Endothelial cell of hepatic sinusoid (primary cell): ENCODE data around the gene ALDOA.
"Not testable (repeated sequence)": the region's sequence is repeated elsewhere in the genome, so short reads cannot be mapped to it uniquely, and the experiment has no call there.

Experiments
- in situ Hi-C: cut with HindIII; loops from 2 replicates; pipeline ENCODE4 v1.10.0; 2017; ENCODE audit warnings: low sequenced_read_pairs

ALDOA gene

DNA sequence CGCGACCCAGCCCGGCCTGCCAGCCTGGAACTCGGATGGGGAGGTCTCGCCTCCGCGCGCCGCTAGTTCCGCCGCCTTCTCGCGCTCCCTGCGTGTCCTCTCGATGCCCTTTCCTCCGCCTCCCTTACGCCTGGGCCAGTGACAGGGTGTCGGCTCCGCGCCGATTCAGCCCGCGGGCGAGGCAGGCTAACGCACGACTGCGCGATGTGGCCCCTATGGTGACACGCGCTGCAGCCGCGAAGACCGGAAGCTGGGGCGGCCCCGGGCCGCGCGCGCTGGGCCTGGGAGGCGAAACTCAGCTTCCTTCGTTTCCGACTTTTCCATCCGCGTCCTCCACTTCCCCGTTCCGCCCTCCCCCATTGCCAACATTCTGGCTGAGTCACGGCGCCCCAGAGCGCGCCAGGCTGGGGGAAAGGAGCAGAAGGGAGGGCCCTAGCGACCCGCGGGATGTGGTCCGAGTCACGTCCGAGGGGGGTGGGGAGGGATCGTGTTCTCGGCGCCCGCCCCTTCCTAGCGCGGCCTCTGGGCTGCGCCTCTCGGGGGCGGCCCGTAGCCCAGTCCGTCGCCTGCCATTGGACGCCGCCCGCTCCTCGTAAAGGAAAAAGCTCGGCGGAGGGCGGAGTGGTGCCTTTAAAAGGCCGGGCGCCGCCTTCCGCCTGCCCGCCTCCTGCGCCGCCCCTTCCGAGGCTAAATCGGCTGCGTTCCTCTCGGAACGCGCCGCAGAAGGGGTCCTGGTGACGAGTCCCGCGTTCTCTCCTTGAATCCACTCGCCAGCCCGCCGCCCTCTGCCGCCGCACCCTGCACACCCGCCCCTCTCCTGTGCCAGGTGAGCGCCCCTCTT is at the start of gene ALDOA:
ALDOA (plus strand) TSS at position 659 of the 841 bp plus-strand sequence. CDS start 1,138 bp downstream, outside the sequence.
- in situ Hi-C loops = no loop called here

DNA sequence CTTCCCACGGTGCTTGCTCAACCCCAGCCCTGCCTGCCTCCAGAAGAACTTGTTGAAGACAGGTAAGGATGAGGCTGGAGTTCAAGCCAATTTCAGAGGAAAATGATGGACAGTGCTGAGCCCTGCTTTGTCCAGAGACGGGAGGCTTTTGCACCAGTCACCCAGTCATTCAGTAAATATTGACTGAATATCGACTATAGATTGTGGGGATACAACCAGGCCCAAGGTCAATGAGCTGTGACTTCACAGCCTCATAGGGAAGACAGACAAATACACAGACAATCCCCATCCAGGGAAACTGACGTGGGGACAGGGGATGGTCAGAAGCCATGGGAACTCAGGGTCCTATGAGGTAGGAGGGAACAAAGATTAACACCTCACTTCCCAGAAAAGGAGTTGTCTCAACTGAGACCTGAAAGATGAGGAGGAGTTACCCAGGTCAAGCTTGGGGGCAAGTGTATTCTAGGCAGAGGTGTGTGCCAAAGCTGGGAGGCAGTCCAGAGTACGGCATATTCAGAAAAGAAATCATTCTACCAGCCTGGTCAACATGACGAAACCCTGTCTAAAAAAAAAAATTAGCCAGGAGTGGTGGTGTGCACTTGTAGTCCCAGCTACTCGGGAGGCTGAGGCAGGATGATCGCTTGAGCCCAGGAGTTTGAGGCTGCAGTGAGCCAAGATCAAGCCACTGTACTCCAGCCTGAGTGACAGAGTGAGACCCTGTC is 48.8 kb upstream of the ALDOA start:
- in situ Hi-C loops = no loop called here

DNA sequence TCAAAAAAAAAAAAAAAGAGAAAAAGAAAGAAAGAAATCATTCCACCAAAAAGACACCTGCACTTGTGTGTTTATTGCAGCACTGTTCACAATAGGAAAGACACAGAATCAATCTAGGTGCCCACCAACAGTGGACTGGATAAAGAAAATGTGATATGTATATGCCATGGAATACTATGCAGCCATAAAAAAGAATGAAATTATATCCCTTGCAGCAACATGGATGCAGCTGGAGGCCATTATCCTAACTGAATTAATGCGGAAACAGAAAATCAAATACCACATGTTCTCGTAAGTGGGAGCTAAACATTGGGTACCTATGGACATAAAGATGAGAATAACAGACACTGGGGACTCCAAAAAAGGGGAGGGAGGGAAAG is 48.3 kb upstream of the ALDOA start:
- in situ Hi-C loops = no loop called here

DNA sequence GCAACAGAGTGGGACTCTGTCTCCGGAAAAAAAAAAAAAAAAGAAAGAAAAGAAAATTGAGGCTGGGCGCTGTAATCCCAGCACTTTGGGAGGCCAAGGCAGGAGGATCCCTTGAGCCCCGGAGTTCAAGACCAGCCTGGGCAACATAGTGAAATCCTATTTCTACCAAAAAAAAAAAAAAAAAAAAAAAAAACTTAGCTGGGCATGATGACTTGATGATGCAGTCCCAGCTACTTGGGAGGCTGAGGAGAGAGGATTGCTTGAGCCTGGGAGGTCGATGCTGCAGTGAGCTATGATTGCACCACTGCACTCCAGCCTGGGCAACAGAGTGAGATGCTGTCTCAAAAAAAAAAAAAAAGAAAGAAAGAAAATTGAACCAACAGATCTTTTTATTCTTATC is 47.6 kb upstream of the ALDOA start:
- in situ Hi-C loops = not testable (repeated sequence)

DNA sequence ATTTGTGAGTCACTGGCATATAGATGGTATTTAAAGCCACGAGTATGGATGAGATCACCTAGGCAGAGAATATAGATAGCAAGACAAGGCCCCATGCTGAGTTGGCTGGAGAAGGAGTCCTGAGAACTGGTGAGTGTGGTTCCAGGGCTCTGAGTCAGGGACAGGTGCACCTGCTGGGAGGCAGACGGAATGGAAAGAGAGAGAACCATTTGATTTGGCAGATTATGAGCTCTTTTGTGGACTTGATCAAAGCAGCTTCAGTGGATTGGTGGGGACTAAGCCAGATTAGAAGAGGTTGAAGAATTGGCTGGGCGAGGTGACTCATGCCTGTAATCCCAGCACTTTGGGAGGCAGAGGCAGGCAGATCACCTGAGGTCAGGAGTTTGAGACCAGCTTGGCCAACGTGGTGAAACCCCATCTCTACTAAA is 46.8 kb upstream of the ALDOA start:
- in situ Hi-C loops = no loop called here

DNA sequence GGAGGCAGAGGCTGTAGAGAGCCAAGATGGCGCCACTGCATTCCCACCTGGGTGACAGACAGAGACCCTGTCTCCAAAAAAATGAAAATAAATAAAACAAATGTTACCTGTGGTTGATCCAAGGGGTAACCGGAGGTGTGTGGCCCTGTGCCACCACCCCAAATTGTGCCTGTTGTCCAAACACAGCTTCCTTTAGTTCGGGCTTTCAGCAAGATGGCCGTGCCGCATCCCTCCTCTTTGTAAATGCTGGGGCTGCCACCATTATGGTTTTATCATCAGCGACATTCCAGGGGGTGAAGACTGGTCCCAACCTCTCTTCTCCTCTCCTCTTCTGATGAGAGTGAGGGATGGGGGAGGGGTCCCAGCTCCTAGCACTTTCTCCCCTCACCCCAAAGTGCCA is 42.7 kb upstream of the ALDOA start, which contains the start of gene C16orf92:
C16orf92 (plus strand) TSS at position 312 of the 400 bp plus-strand sequence. CDS start 143 bp downstream, outside the sequence.
- in situ Hi-C loops = no loop called here

DNA sequence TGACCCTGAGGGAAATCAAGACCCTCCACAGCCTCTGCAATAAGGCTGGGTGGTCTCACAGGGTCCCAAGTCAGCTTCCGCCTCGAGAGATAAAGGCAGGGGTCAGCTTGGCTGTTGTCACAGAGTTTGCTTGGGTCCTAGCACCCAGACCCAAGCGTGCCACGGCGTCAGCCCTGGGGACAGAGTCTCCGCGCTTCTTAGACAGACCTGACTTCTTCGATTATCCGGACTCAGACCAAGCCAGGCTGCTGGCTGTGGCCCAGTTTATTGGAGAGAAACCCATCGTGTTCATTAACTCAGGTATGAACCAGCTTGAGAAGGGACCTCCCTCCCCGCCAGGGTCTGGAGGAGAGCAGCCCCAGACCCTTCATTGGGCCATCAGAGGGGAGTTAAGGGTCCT is 42.0 kb upstream of the ALDOA start:
- in situ Hi-C loops = no loop called here

DNA sequence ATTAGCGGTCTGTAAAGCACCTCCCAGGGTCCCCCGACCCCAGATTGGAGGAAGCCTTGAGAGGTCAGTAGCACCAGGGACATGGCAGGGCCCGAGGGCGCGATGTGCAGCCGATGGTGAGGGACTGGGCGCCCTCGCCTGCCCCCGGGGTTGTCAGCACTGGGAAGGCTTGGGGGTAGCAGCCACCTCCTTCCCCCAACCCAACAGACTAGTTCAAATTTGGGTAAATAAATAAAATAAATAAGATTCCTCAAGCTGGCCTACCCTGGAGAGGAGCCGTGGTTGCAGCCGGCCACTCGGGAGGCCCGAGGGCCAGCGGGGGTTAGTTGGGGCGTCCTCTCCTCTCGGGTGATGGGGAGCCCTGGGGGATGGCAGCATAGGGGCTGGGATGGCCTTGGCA is 41.1 kb upstream of the ALDOA start:
- in situ Hi-C loops = no loop called here

DNA sequence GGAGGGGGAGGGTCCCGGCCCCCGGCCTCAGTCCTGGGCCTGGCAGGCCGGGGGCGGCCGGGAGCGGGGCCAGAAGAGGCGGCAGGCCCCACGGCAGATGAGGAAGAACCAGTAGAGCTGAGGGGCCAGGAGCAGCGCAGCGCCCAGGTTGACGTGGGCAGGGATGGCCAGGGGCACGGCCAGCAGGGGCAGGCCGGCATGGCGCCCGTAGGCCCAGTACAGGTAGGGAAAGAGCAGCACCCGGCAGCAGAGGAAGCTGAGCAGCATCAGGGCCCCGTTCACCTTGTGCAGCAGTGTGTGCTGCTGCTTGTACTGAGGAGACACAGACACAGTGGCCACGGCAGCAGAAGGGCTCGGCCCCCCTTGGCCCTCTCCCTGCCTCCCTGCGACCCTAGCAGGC is 40.4 kb upstream of the ALDOA start:
- in situ Hi-C loops = no loop called here

DNA sequence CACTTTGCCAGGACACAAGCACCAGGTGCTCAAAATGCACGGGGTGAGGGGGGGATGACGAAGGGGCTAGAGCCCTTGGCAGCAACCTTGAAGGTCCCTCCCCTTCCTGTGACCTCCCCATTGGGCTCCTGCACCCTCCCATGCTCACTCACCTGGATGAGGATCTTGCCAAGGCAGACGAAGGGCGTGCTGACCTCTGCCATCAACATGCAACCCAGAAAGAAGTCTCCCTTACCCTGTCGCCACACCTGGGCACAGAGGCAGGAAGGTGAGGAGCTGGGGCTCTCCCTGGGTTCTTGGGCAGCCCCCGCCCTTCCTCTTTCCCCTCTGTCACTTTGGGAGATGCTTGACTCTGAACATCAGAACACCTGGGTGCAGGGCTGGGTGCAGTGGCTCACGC is 40.0 kb upstream of the ALDOA start:
- in situ Hi-C loops = no loop called here

DNA sequence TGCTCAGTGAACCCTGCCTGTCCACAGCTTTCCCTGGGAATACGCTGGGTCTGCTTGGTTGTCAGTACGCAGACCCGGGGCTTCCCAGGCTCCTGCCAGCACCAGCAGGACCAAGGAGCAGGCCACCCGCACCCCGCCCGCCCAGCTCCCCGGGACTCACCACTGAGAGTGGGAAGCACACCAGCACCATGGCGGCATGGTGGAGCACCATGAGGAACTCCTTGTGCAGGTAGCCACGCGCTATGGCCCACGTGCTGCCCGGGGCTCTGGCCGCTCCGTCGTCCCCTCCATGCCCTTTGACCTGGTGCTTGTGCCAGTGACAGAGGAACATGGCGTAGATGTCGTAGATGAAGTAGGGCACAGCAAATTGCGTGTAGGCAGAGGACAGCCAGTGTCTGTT is 39.1 kb upstream of the ALDOA start:
- in situ Hi-C loops = no loop called here

DNA sequence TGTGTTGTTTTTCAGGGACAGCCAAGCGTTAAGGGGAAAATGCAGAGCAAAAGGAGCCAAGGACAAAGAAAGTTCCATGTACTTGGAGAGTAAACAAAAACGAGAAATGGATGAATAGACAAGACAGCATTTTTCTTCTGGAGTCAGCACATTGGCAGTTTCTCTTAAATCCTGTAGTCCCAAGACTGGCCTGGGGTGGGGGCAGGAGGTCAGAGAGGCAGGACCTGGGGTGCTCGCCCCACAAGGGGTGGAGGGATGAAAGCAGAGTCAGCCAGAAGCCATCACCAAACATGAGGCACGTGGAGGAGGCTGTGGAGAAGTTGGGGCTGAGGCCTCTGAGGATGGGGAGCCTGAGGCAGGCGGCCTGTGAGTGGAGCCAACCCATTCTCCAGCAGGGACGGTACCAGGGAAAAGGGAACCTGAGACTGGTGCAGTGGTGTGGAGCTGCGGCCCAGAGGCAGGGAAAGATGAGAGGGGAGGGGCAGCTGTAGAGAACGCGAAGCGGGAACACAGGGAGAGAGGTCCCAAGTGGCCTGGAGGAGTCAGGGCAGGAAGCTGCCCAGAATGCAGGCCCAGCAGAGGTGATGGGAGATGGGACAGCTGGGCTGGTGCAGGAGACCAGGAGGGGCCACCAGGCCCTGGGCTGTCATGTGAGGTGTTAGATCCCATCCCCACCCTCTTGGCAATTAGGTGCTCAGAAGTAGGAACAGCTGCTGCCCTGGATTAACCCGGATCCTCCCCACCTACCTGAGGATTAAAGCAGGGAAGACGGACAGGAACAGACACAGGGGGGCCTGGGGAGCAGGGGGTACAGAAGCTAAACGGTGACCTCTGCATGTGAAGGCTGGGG is 37.7 kb upstream of the ALDOA start:
- in situ Hi-C loops = no loop called here

DNA sequence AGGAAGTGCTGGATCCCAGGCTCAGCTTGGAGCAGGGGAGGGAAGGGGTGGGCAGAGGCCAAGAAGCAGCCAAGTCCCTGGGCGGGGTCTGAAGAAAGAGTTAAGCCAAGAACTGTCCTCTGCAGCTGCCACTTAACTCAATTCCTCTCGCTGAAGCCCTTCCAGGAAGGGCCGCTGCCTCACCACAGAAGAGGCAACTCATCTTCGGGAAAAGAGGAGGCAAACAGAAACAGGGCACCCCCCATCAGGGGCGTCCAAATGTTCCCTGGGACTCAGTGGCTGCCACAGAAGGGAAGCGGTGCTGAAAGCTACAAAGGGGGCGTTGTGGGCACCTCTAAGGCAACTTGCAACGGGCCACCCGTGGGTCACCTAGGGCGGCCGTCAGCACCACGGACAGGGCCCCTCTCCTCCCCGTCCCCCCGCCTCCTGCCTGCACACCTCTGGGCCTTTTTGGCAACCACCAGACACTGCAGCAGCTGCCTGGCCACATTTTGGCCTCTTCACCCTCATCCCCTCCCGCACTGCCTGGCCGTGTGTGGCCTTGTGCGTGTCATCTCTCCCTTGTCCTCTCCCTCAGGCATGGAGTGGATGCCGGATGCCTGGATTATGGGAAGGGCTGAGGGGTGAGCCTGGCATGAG is 37.0 kb upstream of the ALDOA start:
- in situ Hi-C loops = no loop called here

DNA sequence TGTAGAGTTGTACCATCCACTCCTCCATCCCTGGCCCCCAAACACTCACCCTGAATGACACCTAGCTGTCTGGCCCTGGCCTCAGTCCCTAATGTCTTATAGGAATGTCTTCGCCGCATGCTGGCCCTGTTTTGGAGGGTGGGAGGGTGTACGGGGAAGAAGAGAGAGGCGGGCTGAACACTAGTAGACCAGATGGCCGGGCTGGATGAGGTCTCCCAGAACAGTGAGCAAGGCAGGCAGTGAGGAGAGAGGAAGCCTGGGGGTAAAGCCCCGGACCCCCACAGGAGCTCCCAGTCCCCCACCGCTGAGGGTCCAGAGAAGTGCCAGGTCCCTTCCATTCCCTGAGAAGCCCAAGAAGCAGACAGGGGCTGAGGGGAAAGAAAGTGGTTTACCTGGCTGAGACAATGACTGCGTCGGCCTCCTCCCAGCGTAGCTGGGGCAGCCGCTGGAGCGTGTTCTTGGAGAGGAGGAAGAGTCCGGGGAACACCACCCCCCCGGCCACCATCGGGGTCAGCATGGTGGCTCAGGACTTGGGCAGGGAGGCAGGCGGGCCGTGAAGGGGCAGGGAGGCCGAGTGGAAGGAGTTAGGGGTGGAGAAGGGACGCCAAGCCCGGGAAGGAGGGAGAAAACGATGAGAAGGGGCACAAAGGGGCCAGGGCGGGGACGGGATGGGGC is 35.4 kb upstream of the ALDOA start:
- in situ Hi-C loops = no loop called here

DNA sequence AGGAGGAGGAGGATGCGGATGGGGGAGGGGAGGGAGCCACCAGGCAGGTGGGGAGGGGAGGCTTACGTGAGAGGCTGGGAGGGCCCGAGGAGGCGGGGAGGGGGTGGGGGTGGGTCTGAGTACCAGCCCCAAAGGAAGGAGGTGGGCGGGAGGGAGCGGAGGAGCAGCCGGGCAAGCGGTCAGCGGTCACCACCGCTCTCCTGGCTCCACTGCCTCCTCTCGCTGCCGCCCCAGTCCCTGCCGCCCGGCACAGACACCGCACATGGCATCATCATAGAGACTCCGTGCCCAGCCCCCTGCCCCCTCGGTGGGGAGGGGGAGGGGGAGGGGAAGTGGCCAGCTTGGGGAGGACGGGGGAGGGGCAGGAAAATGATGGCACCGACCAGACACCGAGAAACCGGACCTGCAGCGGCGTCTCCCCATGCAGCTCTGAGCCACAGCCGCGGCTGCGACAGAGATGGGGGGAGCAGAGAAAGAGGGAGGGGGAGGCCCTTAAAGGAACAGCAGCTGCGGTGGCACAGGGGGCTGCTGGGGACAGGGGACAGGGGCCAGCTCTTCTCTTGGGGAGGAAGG is 34.6 kb upstream of the ALDOA start, which contains the start of gene TLCD3B:
TLCD3B (minus strand) TSS at position 431 of the 573 bp plus-strand sequence. CDS start 744 bp downstream, outside the sequence.
- in situ Hi-C loops = no loop called here

DNA sequence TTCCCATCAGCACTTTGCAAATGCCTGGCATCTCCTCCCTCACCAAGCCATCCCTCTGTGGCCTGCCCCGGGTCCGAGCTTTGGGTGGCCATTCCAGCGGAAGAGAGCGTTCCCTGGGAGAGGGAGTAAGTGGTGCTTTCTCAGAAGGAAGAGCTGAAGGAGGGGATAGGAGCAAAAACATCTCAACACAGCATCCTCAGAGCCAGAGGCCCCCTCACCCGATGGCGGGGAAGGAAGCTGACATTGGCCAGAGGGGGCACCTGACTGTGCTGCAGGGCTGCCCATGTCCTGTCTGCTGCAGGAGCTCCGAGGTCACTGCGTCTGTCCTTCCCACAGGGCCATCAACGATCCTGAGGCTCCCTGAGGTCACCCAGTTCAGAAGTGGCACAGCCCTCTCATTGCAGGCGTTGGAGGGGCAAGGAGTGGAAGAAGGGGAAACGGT is 34.1 kb upstream of the ALDOA start:
- in situ Hi-C loops = no loop called here

DNA sequence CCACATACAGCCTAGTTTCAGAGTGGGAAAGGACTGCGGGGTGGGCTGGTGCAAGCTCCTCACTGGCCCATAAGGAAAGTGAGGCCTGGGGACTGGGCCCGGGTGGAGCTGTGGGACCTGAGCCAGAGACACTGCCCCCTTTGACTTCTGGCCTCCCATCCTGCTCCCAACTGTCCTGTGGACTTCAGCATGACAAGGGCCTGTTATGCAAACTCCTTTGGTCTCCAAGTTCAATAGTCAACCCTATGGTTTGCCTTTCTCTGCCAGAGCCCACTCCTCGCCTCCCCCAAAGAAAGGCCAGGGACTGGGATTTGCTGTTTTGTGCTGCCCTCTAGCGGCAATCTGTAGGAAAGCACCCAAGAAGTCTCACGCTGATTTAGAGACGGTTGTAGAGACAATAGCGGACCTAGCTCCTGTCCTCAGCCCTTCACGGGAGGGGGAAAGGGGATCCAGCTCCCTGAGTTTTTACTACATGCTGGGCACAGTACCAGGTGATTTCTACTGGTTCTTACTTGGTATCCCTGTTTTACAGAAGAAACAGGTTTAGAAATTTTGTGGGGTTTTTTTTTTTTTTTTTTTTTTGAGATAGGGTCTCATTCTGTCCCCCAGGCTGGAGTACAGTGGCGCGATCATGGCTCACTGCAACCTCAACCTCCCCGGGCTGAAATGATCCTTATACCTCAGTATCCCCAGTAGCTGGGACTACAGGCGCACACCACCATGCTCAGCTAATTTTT is 33.3 kb upstream of the ALDOA start:
- in situ Hi-C loops = no loop called here

DNA sequence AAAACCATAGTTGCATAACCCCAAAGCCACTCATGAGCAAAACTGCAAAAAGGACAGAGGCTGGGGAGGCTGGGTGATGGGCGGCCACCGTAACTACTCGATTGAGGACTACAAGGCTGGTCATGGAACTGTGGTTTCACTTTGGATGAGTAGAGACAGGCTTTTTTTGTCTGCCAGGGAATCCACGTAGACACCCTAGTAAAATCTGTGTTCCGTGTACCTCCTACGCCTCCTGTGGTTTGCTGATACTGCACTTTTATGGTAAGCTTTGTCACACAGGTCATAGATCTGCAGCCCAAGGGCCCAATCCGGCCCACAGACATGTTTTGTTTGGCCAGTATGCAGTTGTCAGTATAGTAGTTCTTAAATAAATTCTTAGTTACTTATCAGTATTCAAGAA is 32.3 kb upstream of the ALDOA start:
- in situ Hi-C loops = no loop called here

DNA sequence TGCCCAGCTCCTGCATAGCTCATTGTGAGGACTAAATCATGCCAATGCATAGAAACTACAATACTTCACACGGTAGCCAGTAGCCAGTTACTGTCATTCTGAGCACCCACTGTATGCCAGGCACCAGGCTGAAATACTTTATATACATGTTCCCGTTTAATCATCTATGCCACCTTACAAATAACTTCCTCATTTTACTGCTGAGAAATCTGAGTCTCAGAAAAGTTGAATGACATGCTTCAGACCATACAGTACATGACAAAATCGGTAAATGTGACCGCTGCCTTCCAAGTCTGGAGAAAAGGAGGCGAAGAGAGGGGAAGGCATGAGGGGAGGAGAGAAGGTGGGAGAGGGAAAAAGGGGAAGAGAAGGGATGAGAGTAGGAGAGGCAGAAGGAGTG is 25.3 kb upstream of the ALDOA start:
- in situ Hi-C loops = no loop called here
